ENCODE measurements around the gene ISLR. TPM values are rescaled to one million over a fixed set of nuclear protein-coding genes. Genes with fewer than 3 reads are reported as not detected.

The ISLR gene
- total and polyA plus RNA-seq, 2 of the 4 experiments (the other 2 are of a cell fraction), result under 0.01 to 0.79 TPM

- Histone ChIP-seq H3K56ac (ENCODE audit: extremely low read depth, insufficient read depth, low read length) (no peak overlapping the region), H4K91ac (ENCODE audit: insufficient read depth, low read depth, low read length) (no peak overlapping the region), H3K9me3 (ENCODE audit: control insufficient read depth, insufficient read depth, low read length) (no peaks in the 10 kb centered on the region), H2BK5ac (ENCODE audit: low read depth, low read length, poor library complexity, severe bottlenecking) (no peak overlapping the region), H3K4me1 (ENCODE audit: control insufficient read depth, insufficient read depth, low read length) (peaks cover 37% of the 10 kb centered on the region), H3K9ac (ENCODE audit: low read depth, low read length) (no peak overlapping the region), H2BK20ac (ENCODE audit: low read depth, low read length) (no peak overlapping the region), H3K23ac (ENCODE audit: low read depth, low read length) (no peak overlapping the region), H3K4ac (ENCODE audit: low read depth, low read length) (no peak overlapping the region), H3K9me1 (ENCODE audit: insufficient read depth, low read length) (peaks cover 29% of the 10 kb centered on the region), H2AFZ (replicated peaks; ENCODE audit: low read length, poor library complexity) (peak overlapping the region; percentile 37), H3K36me3 (ENCODE audit: control insufficient read depth, insufficient read depth, low read length) (no peaks in the 10 kb centered on the region), H3K18ac (ENCODE audit: low read depth, low read length) (no peak overlapping the region), H2AK9ac (replicated peaks; ENCODE audit: low read depth, low read length, poor library complexity) (no peak overlapping the region), H4K5ac (ENCODE audit: low read depth, low read length) (no peak overlapping the region), H2BK120ac (ENCODE audit: low read depth, low read length) (no peak overlapping the region; the same call in 1 of the 2 replicates), H4K8ac (ENCODE audit: low read depth in 2 of 2, low read length in 2 of 2) (no peak overlapping the region), H3K27ac (ENCODE audit: insufficient read depth, low read length) (no peak overlapping the region), H4K20me1 (ENCODE audit: insufficient read depth, low read length) (peaks cover 6% of the 10 kb centered on the region; the same call in 1 of the 2 replicates), H3K4me3 (ENCODE audit: insufficient read depth, low read depth, low read length) (no peak overlapping the region), H3K4me2 (ENCODE audit: low read depth, low read length) (no peak overlapping the region), H3K79me1 (ENCODE audit: low read depth in 1 of 2, low read length in 2 of 2) (no peaks in the 10 kb centered on the region), H2BK15ac (ENCODE audit: low read depth, low read length) (no peak overlapping the region), H3K14ac (replicated peaks; ENCODE audit: low read depth, low read length) (no peak overlapping the region), H3K27me3 (ENCODE audit: control insufficient read depth, insufficient read depth, low read length) (peaks cover 2% of the 10 kb centered on the region; the same call in 1 of the 2 replicates), H2AK5ac (ENCODE audit: low read depth, low read length) (peak overlapping the region; percentile 30; the same call in 1 of the 2 replicates)
- intact Hi-C loops (cut with micrococcal nuclease) (no loop called here), in situ Hi-C loops (cut with MboI; ENCODE audit: low sequenced_read_pairs) (no loop called here), dilution Hi-C loops (cut with HindIII; ENCODE audit: low sequenced_read_pairs, unreplicated experiment) (no loop called here)
- no TSS peak for BruUV-seq (replicated peaks)
- no peak for ATAC-seq (ENCODE audit: low read depth)
- 70% methylated on average over 6 of the region's 10 CpGs; no CpG with 5 or more reads in 1 of the 2 experiments for WGBS, 2 experiments (ENCODE audit: extremely low coverage in 2 of 2, insufficient read length in 1 of 2)
- TF ChIP-seq RFX5 (IDR thresholded peaks at IDR 0.05; ENCODE audit: low read depth, low read length) (no peak), FOS (IDR thresholded peaks at IDR 0.05; ENCODE audit: low read depth, low read length) (no peak), BHLHE40 (IDR thresholded peaks at IDR 0.05; ENCODE audit: low read depth, low read length) (no peak)
- TF ChIP-seq, protein P1, sequence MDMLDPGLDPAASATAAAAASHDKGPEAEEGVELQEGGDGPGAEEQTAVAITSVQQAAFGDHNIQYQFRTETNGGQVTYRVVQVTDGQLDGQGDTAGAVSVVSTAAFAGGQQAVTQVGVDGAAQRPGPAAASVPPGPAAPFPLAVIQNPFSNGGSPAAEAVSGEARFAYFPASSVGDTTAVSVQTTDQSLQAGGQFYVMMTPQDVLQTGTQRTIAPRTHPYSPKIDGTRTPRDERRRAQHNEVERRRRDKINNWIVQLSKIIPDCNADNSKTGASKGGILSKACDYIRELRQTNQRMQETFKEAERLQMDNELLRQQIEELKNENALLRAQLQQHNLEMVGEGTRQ (IDR thresholded peaks at IDR 0.05; ENCODE audit: low read depth, low read length), result no peak
- CTCF ChIA-PET, result no interaction called here
- no peak for DNase-seq
- POLR2A ChIA-PET (ENCODE audit: unreplicated experiment), result no interaction called here
These were observed 3.0 kb downstream of the ISLR start for GRCh38 chr15:74176262-74177214.
